ENCODE data around the gene MYH6.
A peak's percentile ranks its signal among the peaks of the same experiment; 100 is the strongest.

Gene MYH6

DNA sequence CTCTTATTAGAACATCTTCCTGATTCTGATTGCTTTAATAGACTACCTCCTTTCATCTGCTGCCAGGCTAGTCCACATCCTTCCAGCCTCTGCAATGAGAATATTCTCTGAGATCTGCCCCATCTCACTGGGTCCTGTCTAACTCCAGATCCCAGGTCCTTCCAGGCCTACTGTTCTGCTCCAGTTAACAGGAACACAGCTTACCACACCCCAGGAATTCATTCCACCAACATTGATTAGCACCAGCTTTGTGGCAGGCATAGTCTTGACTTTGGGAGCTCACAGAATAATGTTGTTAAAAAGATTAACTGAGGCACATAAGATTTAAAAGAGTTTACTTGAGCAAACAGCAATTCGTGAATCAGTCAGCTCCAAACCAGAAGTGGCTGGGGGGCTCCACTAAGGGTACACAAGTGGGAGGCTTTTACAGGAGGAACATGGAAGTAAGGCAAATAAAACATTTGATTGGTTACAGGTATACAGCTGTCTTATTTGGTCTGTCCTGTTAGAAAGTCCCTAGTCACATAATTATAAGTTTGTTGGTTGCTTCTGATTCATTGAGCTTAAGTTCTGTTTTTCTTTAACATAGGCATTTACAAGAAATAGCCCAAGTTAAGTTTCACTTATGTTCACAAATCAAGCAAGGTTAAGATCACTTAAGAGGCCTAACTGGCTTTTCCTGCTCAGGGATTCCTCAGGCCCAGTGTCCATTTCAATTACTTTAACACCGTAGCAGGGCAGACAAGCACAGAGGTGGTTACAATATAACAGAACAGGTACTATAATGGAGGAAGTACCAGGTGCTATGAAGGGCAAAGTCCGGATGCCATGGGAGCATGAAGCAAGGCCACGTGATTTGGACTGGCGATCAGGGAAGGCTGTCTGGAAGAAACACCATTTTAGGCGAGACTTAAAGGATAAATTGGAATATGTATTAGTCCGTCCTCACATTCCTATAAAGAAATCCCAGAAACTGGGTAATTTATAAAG lies 39.6 kb upstream of the MYH6 start:
- TF ChIP-seq CTCF (IDR thresholded peaks at IDR 0.05; ENCODE audit: insufficient read depth, low read depth, low read length, missing control alignments), result no peak
- H3K4me3 ChIP-seq (ENCODE audit: low read depth, low read length), result no peak overlapping the region
- DNase-seq (ENCODE audit: low read depth), result no peak

DNA sequence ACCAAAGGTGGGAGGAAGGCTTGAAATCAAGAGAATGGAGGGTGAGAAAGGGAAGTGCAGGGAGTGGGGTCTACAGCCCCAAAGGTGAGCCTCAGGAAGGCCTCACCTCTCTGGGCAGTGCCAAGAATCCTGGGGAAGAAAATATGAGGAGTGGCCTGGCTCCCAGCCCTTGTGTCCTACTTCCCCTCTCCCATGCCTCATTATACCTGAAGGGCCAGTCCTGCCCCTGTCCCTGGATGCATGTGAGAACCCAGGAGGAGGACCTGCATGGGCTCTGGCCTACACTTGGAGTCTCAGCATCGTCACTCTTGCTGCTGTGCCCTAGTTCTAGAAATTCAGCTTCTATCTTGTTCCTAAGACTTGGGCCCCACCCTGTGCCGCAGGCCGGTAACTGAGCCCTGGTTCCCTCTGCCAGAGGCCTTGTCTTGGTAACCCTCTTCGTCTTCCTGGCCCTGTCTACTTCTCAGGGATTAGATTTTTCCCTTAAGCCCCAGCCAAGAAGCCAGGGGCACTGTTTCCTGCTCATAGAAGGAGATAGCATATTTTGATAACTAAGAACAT lies 38.3 kb upstream of the MYH6 start:
- H3K4me3 ChIP-seq (ENCODE audit: low read depth, low read length), result no peak overlapping the region
- no peak for TF ChIP-seq CTCF (IDR thresholded peaks at IDR 0.05; ENCODE audit: insufficient read depth, low read depth, low read length, missing control alignments)
- no peak for DNase-seq (ENCODE audit: low read depth)

GRCh38 chr14:23445773-23446172 lies 37.7 kb upstream of the MYH6 start:
- no peak overlapping the region for H3K4me3 ChIP-seq (ENCODE audit: low read depth, low read length)
- DNase-seq (ENCODE audit: low read depth), result peak; percentile 44
- no peak for TF ChIP-seq CTCF (IDR thresholded peaks at IDR 0.05; ENCODE audit: insufficient read depth, low read depth, low read length, missing control alignments)

GRCh38 chr14:23444314-23444713 lies 36.2 kb upstream of the MYH6 start:
- no peak for TF ChIP-seq CTCF (IDR thresholded peaks at IDR 0.05; ENCODE audit: insufficient read depth, low read depth, low read length, missing control alignments)
- DNase-seq (ENCODE audit: low read depth), result no peak
- no peak overlapping the region for H3K4me3 ChIP-seq (ENCODE audit: low read depth, low read length)

- TF ChIP-seq CTCF (IDR thresholded peaks at IDR 0.05; ENCODE audit: insufficient read depth, low read depth, low read length, missing control alignments), result no peak
- no peak for DNase-seq (ENCODE audit: low read depth)
- no peak overlapping the region for H3K4me3 ChIP-seq (ENCODE audit: low read depth, low read length)
Observed at GRCh38 chr14:23443881-23444280, 35.8 kb upstream of the MYH6 start.

DNA sequence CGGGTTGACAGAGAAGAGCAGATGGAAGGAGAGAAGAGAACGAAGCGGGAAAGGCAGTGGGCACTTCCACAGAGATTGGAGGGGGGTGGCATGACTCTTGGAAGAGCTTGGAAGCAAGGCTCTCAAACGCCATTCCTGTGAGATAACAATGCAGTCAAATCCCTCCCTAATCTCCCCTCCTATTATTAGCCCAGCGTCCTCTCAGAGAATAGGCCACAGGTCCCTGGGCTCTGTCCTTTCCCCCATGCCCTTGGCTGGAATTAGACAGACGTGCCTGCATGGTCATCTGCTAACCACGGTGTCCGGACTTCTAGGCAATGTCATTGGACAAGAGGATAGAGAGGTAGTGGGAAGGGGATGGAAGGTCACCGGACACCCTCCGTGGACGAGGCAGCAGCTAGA lies 35.3 kb upstream of the MYH6 start:
- TF ChIP-seq CTCF (IDR thresholded peaks at IDR 0.05; ENCODE audit: insufficient read depth, low read depth, low read length, missing control alignments), result no peak
- DNase-seq (ENCODE audit: low read depth), result no peak
- no peak overlapping the region for H3K4me3 ChIP-seq (ENCODE audit: low read depth, low read length)
